Activated CD8-positive, alpha-beta T cell treated with anti-CD3 and anti-CD28 coated beads for 36 hours (primary cell): ENCODE data around the gene DDB1. TPM values are rescaled to one million over a fixed set of nuclear protein-coding genes. Genes with fewer than 3 reads are reported as not detected.

Experiments
- ATAC-seq: fragments of 200-7000 bp; cut with Tn5 transposase; one replicate; pipeline ENCODE4 v1.10.0; 2021; ENCODE audit warnings: mild to moderate bottlenecking, moderate library complexity
- CTCF ChIA-PET: fragments of 350-600 bp; sonication (Branson Sonifier 250); formaldehyde crosslinking; loops from one replicate; lab custom pipeline; 2021; ENCODE audit warnings: antibody characterized with exemption; lab: Charles Lee
- POLR2A ChIA-PET: fragments of 350-600 bp; sonication (Branson Sonifier 250); formaldehyde crosslinking; loops from one replicate; lab custom pipeline; 2021; ENCODE audit warnings: antibody characterized with exemption; lab: Charles Lee
- DNase-seq: peaks from one replicate; pipeline ENCODE4 v3.0.0-alpha.2; 2020
- H3K27ac Mint-ChIP-seq: one replicate; pipeline ENCODE4 v1.8.0; 2021; ENCODE audit warnings: mild to moderate bottlenecking, mixed read lengths
- H3K27me3 Mint-ChIP-seq: one replicate; pipeline ENCODE4 v1.8.0; 2021; ENCODE audit warnings: mixed read lengths
- H3K36me3 Mint-ChIP-seq: one replicate; pipeline ENCODE4 v1.8.0; 2021; ENCODE audit warnings: low read depth, mixed read lengths
- H3K4me1 Mint-ChIP-seq: one replicate; pipeline ENCODE4 v1.8.0; 2021; ENCODE audit warnings: low read depth, mixed read lengths
- H3K4me3 Mint-ChIP-seq: one replicate; pipeline ENCODE4 v1.8.0; 2021; ENCODE audit warnings: mild to moderate bottlenecking, moderate library complexity, mixed read lengths
- H3K9me3 Mint-ChIP-seq: one replicate; pipeline ENCODE4 v1.8.0; 2021; ENCODE audit warnings: mixed read lengths
- intact Hi-C: fragments of 100-400 bp; cut with micrococcal nuclease; formaldehyde crosslinking; loops from one replicate; pipeline ENCODE4 v1.10.0; 2022
- total RNA-seq, 2 experiments: library from RNA; stranded (reverse); gene quantifications; one replicate each; pipeline ENCODE4 v1.2.3, GENCODE V29; 2021
- TF ChIP-seq, protein P1 (sequence below): fragments of 200-600 bp; IDR thresholded peaks from one replicate; pipeline ENCODE4 v1.8.0; 2022; ENCODE audit warnings: antibody characterized with exemption, mild to moderate bottlenecking

Gene DDB1
- total RNA-seq, 2 experiments from 2014 or later: 269 to 270 TPM

DNA sequence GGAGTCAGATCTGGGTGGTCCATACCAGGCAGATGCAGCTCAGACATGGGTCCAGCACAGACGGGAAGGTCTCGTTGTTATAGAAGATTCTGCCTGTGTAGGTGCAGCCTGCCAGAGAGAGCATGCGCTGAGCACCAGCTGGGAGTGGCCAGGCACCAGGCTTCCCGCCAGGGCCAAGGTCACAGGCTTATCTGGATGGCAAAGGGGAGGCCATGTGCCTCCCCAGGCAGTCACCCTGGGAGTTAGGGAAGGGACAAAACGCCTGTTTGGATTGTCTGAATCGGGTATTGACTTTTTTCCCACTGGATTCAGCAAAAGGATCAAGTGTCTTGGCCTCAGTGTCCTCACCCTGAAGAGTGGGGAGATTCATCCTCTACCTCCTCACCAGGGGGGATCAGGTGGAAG lies 65.5 kb downstream of the DDB1 start:
- no peak overlapping the region for H3K4me3 Mint-ChIP-seq

DNA sequence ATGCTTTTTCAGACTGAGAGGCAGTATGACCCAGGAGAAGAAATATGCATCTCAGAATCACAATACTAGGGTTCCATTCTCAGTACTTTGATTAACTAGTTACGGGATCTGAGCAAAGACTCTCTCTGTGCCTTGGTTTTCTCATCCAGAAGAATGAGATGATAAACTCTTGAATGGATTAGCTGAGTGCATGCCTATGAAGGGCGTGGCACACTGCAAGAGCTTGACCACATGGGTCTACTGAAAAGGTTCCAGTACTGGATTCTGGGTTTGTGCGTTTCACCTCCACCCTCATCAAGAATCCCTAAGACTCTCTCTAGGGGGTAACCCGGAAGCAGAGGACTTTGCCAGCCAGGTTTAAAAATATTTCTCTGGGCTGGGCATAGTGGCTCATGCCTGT lies 66.3 kb downstream of the DDB1 start:
- TF ChIP-seq, protein P1, sequence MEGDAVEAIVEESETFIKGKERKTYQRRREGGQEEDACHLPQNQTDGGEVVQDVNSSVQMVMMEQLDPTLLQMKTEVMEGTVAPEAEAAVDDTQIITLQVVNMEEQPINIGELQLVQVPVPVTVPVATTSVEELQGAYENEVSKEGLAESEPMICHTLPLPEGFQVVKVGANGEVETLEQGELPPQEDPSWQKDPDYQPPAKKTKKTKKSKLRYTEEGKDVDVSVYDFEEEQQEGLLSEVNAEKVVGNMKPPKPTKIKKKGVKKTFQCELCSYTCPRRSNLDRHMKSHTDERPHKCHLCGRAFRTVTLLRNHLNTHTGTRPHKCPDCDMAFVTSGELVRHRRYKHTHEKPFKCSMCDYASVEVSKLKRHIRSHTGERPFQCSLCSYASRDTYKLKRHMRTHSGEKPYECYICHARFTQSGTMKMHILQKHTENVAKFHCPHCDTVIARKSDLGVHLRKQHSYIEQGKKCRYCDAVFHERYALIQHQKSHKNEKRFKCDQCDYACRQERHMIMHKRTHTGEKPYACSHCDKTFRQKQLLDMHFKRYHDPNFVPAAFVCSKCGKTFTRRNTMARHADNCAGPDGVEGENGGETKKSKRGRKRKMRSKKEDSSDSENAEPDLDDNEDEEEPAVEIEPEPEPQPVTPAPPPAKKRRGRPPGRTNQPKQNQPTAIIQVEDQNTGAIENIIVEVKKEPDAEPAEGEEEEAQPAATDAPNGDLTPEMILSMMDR: no peak
- H3K36me3 Mint-ChIP-seq: peaks cover 15% of the 10 kb centered on the region
- intact Hi-C loops: no loop called here
- H3K27me3 Mint-ChIP-seq: no peaks in the 10 kb centered on the region
- ATAC-seq (no peak), DNase-seq (no peak)
- no peak overlapping the region for H3K4me3 Mint-ChIP-seq
- ChIA-PET POLR2A (interaction anchor here (1.0 kb wide), 1 partner anchor 10 kb away, joined by 3 read pairs; no protein-coding TSS in a partner anchor), CTCF (interaction anchor here (1.3 to 2.2 kb wide), 3 partner anchors 12 to 435 kb away, joined by 3 to 11 read pairs (median 4); no protein-coding TSS in a partner anchor)
- no peaks in the 10 kb centered on the region for H3K9me3 Mint-ChIP-seq
- H3K4me1 Mint-ChIP-seq: no peaks in the 10 kb centered on the region
- no peak overlapping the region for H3K27ac Mint-ChIP-seq

More for the DNA sequence above, 65.5 kb downstream of the DDB1 start:
- Mint-ChIP-seq H3K4me1 (no peaks in the 10 kb centered on the region), H3K9me3 (no peaks in the 10 kb centered on the region), H3K27me3 (no peaks in the 10 kb centered on the region), H3K36me3 (peaks cover 15% of the 10 kb centered on the region), H3K27ac (no peak overlapping the region)
- intact Hi-C loops: no loop called here
- DNase-seq (no peak), ATAC-seq (no peak)
- CTCF ChIA-PET: interaction anchor here (2.2 kb wide), 1 partner anchor 13 kb away, joined by 11 read pairs; no protein-coding TSS in a partner anchor
- TF ChIP-seq, protein P1: no peak
- POLR2A ChIA-PET: no interaction called here

DNA sequence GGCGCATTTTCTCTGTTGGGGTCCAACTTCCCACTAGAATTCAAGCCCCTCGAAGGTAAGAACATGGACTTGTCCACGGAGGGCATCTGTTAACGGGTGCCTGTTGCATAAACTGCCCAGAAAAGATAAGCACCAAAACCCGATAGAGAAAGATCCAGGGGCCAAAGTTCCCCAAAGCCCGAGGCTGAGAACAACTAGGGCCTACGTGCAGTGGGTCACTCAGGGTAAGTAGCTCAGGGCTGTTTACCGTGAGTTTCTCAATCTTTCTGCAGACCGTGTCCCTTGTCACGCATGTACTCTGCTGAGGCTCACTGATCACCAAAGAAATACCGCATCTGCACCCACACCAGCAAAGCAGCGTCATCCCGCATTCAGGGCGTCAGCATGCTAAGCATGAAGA lies 67.5 kb downstream of the DDB1 start:
- no peaks in the 10 kb centered on the region for H3K4me1 Mint-ChIP-seq
- TF ChIP-seq, protein P1: no peak
- H3K27ac Mint-ChIP-seq: no peak overlapping the region
- intact Hi-C loops: no loop called here
- DNase-seq: no peak
- ChIA-PET CTCF (interaction anchor here (1.3 to 2.2 kb wide), 3 partner anchors 11 to 181 kb away, joined by 4 to 11 read pairs (median 8); no protein-coding TSS in a partner anchor), POLR2A (interaction anchor here (1.0 kb wide), 1 partner anchor 49 kb away, joined by 3 read pairs; no protein-coding TSS in a partner anchor)
- no peaks in the 10 kb centered on the region for H3K27me3 Mint-ChIP-seq
- H3K9me3 Mint-ChIP-seq: no peaks in the 10 kb centered on the region
- no peak overlapping the region for H3K4me3 Mint-ChIP-seq
- no peak for ATAC-seq
- peaks cover 16% of the 10 kb centered on the region for H3K36me3 Mint-ChIP-seq

DNA sequence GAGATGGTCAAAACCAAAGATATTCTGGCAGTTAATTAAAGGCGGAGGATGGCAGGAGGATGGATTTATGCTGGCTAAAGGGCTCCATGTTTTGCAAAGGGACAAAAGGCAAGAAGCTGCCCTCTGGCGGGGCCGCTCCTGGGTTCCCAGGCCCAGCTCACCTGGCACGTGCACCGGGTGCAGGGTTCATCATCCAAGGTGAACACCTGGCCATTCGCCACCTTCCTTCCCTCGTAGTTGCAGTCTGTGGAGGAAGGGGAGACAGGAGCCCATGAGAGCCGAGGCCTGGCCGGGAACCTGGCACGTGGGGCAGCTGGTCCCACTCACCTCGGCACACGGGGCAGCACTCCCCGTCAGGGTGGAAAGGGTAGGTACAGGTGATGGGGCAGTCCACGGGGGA lies 68.1 kb downstream of the DDB1 start:
- DNase-seq (no peak), ATAC-seq (no peak)
- Mint-ChIP-seq H3K4me3 (no peak overlapping the region), H3K27ac (no peak overlapping the region), H3K27me3 (no peaks in the 10 kb centered on the region), H3K9me3 (no peaks in the 10 kb centered on the region), H3K4me1 (no peaks in the 10 kb centered on the region), H3K36me3 (peaks cover 17% of the 10 kb centered on the region)
- intact Hi-C loops: no loop called here
- TF ChIP-seq, protein P1: no peak
- ChIA-PET POLR2A (interaction anchor here (1.0 kb wide), 1 partner anchor 49 kb away, joined by 3 read pairs; no protein-coding TSS in a partner anchor), CTCF (interaction anchor here (1.3 kb wide), 1 partner anchor 10 kb away, joined by 8 read pairs; no protein-coding TSS in a partner anchor)

DNA sequence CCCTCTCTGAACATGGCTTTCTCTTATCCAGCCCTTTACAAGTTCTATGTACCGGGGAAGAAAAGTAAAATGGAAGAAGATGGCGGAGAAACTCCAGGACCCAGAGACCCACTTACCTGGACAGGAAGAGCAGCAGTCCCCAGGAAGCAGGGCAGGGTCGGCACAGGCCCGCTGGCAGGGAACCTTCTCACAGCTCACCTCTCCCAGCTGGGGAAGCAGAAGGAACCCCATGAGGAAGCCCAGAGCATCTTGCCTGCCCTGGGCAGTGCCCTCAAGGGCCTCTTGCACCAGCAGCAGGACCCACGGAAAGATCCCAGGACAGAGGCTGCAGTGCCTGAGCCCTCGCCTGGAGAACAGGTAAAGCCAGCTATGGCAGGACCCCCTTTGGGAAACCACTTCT lies 68.5 kb downstream of the DDB1 start:
- intact Hi-C loops: no loop called here
- POLR2A ChIA-PET: interaction anchor here (1.0 kb wide), 1 partner anchor 50 kb away, joined by 3 read pairs; no protein-coding TSS in a partner anchor
- Mint-ChIP-seq H3K27ac (no peak overlapping the region), H3K36me3 (peaks cover 21% of the 10 kb centered on the region), H3K4me1 (no peaks in the 10 kb centered on the region), H3K4me3 (no peak overlapping the region), H3K9me3 (no peaks in the 10 kb centered on the region), H3K27me3 (no peaks in the 10 kb centered on the region)
- TF ChIP-seq, protein P1: no peak
- ATAC-seq (no peak), DNase-seq (no peak)
- CTCF ChIA-PET: interaction anchor here (0.7 to 1.3 kb wide), 2 partner anchors 10 to 303 kb away, joined by 3 to 8 read pairs; no protein-coding TSS in a partner anchor
